ENCODE results near the gene SLC39A9.

SLC39A9 gene

GRCh38 chr14:69398053-69398817 is at the start of gene SLC39A9, which contains the start of gene ERH:
Gene SLC39A9, plus strand, starts transcription at chr14:69398692. Its CDS starts 678 bp downstream, at chr14:69399370.
Gene ERH, minus strand, starts transcription at chr14:69398299. Its CDS starts 66 bp downstream, at chr14:69398233.
- DNase-seq (ENCODE audit: insufficient read length, low spot score) (peak; percentile 63), FAIRE-seq (peak; percentile 75)
- peak; percentile 79 for TF ChIP-seq POLR2A (IDR thresholded peaks at IDR 0.05; ENCODE audit: low read depth, low read length)

GRCh38 chr14:69349091-69349777 is 49.3 kb upstream of the SLC39A9 start:
- DNase-seq (ENCODE audit: insufficient read length, low spot score) (no peak), FAIRE-seq (no peak)
- no peak for TF ChIP-seq POLR2A (IDR thresholded peaks at IDR 0.05; ENCODE audit: low read depth, low read length)

- no peak for FAIRE-seq
- no peak for TF ChIP-seq POLR2A (IDR thresholded peaks at IDR 0.05; ENCODE audit: low read depth, low read length)
- DNase-seq (ENCODE audit: insufficient read length, low spot score): no peak
These were observed 47.6 kb upstream of the SLC39A9 start for GRCh38 chr14:69350892-69351291.

- no peak for TF ChIP-seq POLR2A (IDR thresholded peaks at IDR 0.05; ENCODE audit: low read depth, low read length)
- FAIRE-seq: no peak
- no peak for DNase-seq (ENCODE audit: insufficient read length, low spot score)
These were observed 47.1 kb upstream of the SLC39A9 start for GRCh38 chr14:69351385-69351784.

GRCh38 chr14:69351911-69352310 is 46.6 kb upstream of the SLC39A9 start:
- FAIRE-seq: no peak
- DNase-seq (ENCODE audit: insufficient read length, low spot score): no peak
- no peak for TF ChIP-seq POLR2A (IDR thresholded peaks at IDR 0.05; ENCODE audit: low read depth, low read length)

- no peak for DNase-seq (ENCODE audit: insufficient read length, low spot score)
- no peak for TF ChIP-seq POLR2A (IDR thresholded peaks at IDR 0.05; ENCODE audit: low read depth, low read length)
- no peak for FAIRE-seq
These were observed 45.3 kb upstream of the SLC39A9 start for GRCh38 chr14:69353168-69353567.

GRCh38 chr14:69354383-69355153 is 43.9 kb upstream of the SLC39A9 start:
- TF ChIP-seq POLR2A (IDR thresholded peaks at IDR 0.05; ENCODE audit: low read depth, low read length): no peak
- FAIRE-seq: no peak

GRCh38 chr14:69355154-69355597 is 43.3 kb upstream of the SLC39A9 start:
- TF ChIP-seq POLR2A (IDR thresholded peaks at IDR 0.05; ENCODE audit: low read depth, low read length): no peak
- DNase-seq (ENCODE audit: insufficient read length, low spot score): no peak
- no peak for FAIRE-seq

More at GRCh38 chr14:69354383-69355153, 43.9 kb upstream of the SLC39A9 start:
- DNase-seq (ENCODE audit: insufficient read length, low spot score): no peak

GRCh38 chr14:69355607-69356281 is 42.7 kb upstream of the SLC39A9 start:
- DNase-seq (ENCODE audit: insufficient read length, low spot score) (peak; percentile 53), FAIRE-seq (peak; percentile 74)
- no peak for TF ChIP-seq POLR2A (IDR thresholded peaks at IDR 0.05; ENCODE audit: low read depth, low read length)

- no peak for DNase-seq (ENCODE audit: insufficient read length, low spot score)
- TF ChIP-seq POLR2A (IDR thresholded peaks at IDR 0.05; ENCODE audit: low read depth, low read length): no peak
- FAIRE-seq: no peak
These were observed 41.5 kb upstream of the SLC39A9 start for GRCh38 chr14:69356903-69357543.

- DNase-seq (ENCODE audit: insufficient read length, low spot score): no peak
- no peak for TF ChIP-seq POLR2A (IDR thresholded peaks at IDR 0.05; ENCODE audit: low read depth, low read length)
- FAIRE-seq: no peak
These were observed 40.8 kb upstream of the SLC39A9 start for GRCh38 chr14:69357544-69358200.

GRCh38 chr14:69358233-69358963 is 40.1 kb upstream of the SLC39A9 start:
- no peak for FAIRE-seq
- no peak for DNase-seq (ENCODE audit: insufficient read length, low spot score)
- no peak for TF ChIP-seq POLR2A (IDR thresholded peaks at IDR 0.05; ENCODE audit: low read depth, low read length)
